GM12873 (cell line): ENCODE measurements around the gene FAM78B.

Experiments used
- CTCF ChIP-seq: IDR thresholded peaks from 2 replicates; pipeline ENCODE4 v1.5.1; 2012; ENCODE audit warnings: low read depth, mild to moderate bottlenecking, moderate library complexity, low read length, control low read depth; ENCODE audit not compliant: insufficient read depth; ENCODE audit errors: missing control alignments

FAM78B gene

GRCh38 chr1:166164995-166165660 is 1.7 kb downstream of the FAM78B start:
- peak; percentile 40 for TF ChIP-seq CTCF

- TF ChIP-seq CTCF: no peak
These were observed 2.2 kb downstream of the FAM78B start for GRCh38 chr1:166164646-166164994.

GRCh38 chr1:166159656-166160055 is 7.1 kb downstream of the FAM78B start:
- TF ChIP-seq CTCF: no peak

- no peak for TF ChIP-seq CTCF
These were observed 10.1 kb downstream of the FAM78B start for GRCh38 chr1:166156674-166157073.

- no peak for TF ChIP-seq CTCF
These were observed 11.7 kb downstream of the FAM78B start for GRCh38 chr1:166155108-166155507.

GRCh38 chr1:166153525-166154314 is 13.1 kb downstream of the FAM78B start:
- TF ChIP-seq CTCF: no peak

GRCh38 chr1:166152978-166153377 is 13.8 kb downstream of the FAM78B start:
- TF ChIP-seq CTCF: no peak
